HG02943 (cell line): ENCODE data around the gene LHFPL2.
"Not testable (repeated sequence)": the region's sequence is repeated elsewhere in the genome, so short reads cannot be mapped to it uniquely, and the experiment has no call there.

ENCODE experiments used
- ATAC-seq: cut with Tn5 transposase; IDR thresholded peaks from one replicate; pipeline ENCODE4 v1.9.1; 2021; ENCODE audit warnings: mild to moderate bottlenecking, low read depth, moderate library complexity; ENCODE audit not compliant: unreplicated experiment

The LHFPL2 gene

DNA sequence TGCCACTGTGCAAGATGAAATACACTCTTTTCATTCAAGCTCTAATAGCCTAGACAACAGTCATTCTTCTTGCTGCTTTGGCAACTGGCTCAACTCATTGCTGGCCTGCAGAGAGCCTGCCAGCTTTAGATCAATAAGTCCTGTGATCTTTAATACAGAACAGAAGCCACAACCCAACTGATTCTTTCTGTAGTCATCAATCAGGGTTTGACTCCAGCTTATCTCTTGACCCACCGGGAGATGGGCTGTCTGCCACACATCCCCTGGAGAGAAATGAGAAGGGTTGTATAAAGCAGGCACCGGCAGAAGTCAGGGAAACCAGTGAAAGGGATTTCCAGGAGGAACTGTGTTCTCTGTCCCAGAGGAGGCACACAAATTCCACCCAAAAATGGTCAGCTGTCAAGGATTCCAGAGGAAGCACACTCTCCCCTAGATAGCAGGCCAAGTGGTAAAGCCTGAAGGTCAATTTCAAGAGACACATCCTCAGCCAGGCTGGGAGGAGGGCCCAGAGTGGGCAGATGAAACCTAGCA lies 24.5 kb downstream of the LHFPL2 start:
- no peak for ATAC-seq

DNA sequence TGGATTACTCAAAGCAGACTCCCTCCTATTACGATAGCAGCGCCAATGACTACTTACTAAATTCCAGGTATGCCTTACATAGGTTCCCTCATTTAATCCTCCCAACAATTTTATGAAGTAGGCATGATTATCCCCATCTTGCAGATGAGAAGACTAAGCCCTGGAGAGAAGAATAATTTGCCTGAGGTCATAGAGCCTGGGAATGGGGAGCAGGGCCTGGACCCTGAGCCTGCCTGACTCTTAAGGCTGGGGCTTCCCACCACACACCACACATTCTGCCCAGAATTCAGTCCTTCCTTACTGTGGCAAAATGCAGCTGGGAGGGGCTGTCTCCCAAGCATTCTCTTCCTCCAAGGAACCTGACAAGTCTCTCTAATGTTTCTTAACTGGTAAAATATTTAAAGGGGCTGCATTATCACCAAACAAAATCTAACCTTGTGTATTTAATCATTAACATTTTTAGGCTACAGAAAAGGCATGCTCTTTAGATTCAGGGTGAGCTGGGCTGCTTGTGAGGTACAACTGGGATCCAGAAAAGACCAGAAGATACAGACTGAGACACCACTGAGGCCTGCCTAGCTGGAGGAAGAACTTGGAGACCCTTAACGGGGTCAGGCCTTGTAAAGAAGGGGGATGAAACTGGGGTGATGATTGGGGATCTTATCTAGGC lies 26.1 kb downstream of the LHFPL2 start:
- ATAC-seq, result no peak

DNA sequence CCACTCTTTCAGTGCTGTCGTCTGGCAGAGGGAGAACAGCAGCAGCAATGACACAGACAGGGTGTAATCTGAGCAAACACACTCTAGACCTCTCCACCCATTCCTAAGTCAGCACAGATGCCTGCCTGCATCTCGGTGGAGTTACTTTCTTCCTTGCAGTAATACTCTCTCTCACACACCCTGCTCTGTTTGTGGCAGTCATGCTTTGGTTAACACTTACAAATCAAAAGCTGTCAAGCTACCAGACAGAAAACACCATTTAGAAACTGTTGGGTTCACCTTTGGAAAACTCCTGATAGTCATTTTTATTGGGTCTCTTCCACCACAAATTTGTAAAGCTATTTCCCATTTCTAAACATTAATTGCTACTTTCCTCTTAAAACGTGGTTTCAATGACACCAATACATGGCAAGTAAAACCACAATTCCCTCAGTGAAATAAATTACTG lies 27.3 kb downstream of the LHFPL2 start:
- ATAC-seq, result no peak

DNA sequence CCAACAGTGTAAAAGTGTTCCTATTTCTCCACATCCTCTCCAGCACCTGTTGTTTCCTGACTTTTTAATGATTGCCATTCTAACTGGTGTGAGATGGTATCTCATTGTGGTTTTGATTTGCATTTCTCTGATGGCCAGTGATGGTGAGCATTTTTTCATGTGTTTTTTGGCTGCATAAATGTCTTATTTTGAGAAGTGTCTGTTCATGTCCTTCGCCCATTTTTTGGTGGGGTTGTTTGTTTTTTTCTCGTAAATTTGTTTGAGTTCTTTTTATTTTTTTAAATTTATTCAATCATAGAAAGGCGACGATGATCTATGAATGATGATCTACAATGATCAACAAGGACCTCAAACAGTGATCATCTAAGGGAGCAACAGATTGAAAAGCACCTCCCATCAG lies 28.5 kb downstream of the LHFPL2 start:
- not testable (repeated sequence) for ATAC-seq

DNA sequence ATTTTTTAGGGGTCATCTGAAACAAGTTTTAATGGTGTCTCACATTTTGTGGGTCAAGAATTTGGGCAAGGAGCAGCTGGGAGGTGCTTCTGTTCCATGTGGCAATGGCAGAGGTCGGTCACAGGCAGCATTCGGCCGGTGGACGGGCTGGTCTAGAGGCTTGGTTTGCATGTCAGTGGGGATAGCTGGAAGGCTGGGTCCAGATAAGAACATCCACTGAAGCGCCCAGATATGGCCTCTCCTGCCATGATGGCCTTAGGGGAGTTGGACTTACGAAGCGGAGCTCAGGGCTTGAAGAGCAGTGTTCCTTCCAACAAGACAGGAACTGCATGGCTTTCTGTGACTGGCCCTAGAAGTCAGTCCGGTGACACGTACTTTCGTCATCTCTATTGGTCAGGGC lies 30.3 kb downstream of the LHFPL2 start:
- no peak for ATAC-seq

DNA sequence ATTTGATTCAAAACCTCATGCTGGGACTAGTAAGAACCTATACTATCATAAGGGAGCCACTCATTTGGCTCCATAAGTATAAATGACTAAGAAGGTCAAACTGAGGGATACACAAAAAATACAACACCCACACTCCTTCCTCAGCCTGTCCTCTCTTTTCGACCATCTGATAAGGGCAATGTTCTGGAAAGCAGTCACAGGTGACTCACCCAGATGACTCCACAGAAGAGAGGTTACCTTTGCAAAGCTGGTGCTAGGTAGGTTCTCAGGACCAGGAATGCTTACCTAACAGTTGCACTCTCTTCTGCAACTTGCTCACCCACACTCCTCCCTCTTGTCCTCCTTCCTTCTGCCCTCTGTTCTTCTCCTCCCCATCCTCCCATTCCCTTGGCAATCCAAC lies 32.9 kb downstream of the LHFPL2 start:
- no peak for ATAC-seq

DNA sequence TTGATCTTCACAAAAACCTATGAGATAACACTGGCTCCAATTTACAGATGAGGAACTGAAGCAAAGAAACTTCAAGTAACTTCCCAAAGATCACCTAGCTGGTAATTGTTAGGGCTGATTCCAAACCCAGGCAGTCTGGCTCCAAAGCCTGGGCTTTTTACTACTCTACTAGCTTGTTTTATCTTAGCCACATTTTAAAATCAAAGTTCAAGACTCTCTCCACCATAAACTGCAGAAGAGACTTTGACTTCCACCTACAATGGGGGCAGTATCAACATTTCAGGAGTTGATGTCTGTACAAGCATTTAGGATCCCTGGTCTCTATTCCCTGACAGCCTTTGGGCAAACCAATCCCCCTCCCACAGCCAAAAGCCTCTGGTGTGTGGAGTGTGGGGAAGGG lies 33.8 kb downstream of the LHFPL2 start:
- no peak for ATAC-seq

DNA sequence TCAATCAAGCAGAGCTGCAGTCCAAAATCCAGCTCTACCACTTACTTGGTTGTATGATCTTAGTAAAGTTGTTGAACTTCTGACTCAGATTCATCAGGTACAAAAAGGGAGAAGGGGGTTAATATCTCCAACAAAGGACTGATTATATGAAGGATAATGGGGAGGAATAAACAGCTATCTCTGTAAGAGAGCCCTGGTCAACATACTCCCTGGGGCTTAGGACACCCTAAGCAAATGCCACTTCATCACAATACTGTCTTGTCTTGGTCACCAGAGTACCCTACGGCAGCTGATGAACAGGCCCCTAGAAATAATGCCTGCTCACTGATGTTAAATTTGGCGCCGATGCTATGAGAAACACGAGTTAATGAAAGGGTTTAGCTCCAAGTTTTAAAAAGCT lies 34.8 kb downstream of the LHFPL2 start:
- no peak for ATAC-seq

DNA sequence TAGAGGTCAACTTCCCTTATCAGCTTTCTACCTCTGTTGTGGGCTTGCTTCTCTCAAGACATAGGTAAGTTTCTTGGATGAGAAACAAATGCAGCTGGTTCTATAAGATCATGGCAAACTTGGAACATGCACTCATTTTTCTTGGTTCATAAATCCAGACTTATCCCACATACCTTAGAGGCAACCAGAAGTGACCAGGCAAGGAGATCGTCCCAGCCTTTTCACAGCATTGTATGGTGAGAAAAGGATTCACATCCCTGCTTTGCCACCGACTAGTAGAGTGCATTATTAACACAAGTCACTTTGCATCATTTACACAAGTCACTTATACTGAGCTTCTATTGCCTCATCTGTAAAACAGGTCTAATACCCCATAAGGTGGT lies 35.4 kb downstream of the LHFPL2 start:
- ATAC-seq, result no peak

DNA sequence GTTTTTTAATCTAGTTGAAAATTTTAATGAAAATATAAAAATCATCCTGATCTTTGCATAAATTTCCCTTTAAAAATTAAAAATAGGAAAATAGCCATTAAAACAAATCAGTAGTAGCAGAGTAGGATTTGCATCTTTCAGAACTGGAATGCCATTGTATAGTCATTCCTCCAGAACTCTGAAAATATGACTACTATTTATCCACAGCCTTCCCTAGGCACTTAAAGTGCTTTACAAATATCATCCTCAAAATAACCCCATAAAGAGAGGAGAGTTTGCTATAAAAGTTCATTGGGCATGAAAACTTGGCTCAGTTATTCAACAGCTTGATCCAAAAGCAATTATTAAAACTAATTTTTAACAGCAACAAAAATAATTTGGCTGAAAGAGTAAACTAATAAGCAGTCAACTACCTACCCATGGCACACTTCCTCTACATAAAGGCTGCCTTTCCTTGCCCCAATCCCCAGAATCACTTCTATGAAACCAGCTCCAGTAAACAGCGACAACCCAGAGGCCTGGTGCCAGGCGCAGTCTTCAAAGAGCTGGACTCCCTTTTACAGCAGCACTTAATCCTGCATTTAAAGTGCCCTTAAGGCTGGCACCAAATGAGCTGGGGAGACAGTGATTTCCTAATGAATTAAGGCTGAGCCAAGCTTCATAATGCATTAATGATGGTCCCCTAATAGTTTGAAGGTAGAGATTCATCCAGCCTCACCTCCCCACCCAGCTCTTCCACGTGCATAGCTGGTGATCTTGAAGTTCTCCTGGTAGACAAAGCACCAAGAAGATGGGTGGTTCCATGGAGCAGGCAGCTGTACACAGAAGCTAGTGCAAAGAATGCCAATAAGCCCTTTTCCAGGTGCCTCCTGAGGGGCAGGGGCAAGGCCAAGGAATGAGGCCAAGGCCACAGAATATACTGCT lies 36.1 kb downstream of the LHFPL2 start:
- no peak for ATAC-seq

DNA sequence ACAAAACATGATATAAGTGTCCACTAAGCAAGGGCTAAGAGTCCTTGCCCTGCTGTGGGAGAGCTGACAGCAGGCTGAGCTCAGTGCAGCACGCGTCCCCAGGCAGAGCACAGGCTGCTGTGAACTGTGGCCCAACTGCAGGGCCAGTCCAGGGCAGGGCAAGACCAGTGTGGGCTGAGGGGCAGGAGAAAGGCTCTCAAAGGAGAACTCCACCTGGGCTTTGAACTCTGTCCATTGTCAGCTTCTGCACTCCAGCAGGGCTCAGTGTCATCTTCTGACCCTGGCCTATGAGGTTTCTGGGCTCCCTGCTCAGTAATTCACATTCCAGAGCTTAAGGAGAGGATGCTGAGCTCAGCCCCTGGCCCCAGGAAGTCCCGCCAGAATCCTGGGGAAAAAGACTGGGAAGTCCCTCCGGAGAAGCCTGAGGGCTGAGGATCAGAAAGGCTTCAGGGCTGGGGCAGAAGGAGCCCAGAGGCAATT lies 37.4 kb downstream of the LHFPL2 start:
- ATAC-seq, result no peak

DNA sequence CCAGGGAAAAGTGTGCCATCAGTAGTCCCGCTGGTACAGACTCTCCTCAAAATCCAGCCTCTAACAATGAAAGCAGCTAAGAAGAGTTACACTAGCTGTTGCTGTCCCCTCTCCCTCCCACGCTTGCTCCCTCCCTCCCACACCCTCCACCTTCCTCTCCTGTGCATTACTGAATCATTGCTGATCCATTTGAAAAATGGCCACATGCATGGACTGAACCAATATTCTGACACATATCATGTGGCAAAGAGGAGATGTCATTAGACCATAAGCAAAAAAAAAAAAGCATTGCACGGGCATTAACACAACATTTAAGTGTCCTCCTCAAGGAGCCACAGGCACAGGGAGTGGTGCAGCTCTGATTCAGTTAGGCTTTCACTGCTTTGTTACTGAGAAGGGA lies 37.9 kb downstream of the LHFPL2 start:
- no peak for ATAC-seq

DNA sequence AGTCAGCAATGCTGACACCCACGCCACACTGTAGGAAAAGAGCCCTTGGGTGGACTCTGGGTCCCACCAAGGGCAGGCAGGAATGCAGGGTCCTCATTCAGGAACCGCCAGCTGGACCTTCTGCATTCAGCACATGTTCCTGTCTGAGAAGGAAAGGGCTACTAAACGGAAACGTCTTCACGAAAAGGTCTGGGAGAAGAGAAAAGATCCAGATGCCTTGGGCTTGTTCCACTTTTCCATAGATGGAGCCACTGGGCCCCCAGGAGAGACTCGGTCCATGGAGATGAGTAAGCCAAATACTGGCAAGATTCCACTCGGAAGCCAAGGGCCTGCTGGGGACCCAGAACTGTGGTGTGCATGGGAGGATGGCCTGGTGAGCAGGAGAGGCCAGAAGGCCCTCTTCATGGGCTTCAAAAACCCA lies 38.4 kb downstream of the LHFPL2 start:
- no peak for ATAC-seq

DNA sequence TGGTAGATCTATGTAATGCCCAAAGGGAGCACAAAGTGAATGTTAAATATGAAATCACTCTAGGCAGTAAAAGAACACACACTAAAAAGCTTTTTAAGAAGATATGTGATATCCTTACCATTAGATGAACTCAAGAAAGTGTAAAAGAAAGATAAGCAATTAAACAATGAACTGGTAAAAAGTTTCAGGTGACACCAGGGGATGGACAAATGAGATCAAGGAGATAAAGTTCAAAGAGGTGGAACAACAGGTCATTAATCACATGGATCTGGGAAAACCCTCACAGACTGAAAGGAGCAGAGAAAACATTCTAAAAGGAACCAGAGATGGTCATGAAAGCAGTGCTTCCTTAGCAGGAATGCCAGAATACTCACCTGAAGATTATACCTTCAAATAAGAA lies 40.7 kb downstream of the LHFPL2 start:
- no peak for ATAC-seq

DNA sequence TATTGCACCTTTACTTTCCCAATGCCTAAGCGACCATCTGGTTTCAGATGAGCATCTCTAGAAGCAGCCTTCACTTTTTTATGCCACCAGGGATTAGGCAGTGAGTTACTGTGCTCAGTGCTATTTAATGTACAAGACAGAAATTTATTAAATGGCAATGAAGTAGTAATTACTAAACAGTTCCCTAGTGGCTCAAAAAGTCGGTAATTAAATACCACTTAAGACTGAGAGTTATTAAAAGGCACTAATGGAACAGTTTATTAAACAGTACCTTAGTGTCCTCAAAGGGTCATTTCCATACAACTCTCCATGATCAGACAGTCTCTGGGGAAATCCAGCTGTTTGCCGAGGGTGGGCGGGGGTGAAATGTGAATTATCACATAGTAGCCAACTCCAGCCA lies 42.3 kb downstream of the LHFPL2 start:
- no peak for ATAC-seq

DNA sequence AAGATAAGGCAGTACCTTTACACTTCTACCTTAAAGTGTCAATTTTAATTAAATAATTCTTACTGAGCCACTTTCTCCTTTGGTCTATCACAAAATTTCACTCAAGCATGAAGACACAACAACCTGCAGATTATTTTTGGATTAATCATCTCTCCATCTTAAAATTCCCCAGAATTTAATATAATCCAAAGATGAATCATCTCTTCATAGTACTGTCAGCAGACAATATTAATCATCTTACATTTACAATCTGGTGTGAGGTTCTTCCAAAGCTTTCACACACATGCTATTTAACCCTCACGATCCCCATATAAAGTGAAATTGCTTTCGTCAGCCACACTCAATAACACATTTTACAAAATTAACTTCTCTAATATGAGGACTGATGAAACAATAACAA lies 43.0 kb downstream of the LHFPL2 start:
- ATAC-seq, result no peak

DNA sequence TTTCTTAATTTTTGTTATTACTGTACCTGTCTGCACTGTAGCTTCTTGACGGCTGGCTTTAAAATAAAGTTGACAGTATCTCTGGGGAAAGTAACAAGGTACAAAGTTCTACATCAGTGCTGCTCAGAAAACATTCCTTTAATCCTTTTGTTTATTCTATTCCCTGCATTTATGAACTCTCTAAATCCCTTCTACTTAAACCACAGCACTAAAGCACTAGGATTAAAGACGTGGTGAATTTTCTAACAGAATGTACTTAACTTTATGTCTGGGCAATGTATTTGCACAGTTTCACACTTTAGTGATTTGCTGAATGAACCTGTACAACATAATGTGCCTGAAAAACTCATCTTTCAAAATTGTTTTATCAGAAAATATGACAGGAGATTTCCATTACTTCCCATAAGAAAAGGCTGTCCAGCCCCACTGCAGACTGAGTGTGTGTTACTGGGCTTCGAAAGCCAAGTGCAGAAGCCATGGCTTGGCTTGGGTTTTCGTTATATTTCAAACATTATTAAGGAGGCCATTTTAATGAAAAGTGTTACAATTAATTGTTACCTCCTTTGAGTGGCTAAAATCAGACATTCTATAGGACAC lies 43.8 kb downstream of the LHFPL2 start:
- ATAC-seq, result no peak

DNA sequence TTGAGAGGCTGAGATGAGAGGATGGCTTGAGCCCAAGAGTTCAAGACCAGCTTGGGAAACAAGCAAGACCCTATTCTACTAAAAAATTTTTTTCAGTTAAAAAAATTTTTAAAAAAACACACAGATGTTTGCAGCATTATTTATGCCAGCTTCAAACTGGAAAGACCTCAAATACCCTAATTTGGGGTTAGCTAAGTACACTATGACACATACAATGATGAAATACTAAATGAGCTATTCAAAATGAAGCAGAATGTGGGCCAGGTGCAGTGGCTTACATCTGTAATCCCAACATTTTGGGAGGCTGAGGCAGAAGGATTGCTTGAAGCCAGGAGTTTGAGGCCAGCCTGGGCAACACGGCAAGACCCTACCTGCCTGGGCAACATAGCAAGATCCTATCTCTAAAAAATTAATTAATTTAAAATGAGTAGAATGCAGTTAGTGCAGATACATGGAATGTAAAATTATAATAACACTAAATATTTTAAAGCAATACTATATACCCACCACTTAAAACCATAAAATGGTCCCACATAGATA lies 44.9 kb downstream of the LHFPL2 start:
- ATAC-seq, result no peak

DNA sequence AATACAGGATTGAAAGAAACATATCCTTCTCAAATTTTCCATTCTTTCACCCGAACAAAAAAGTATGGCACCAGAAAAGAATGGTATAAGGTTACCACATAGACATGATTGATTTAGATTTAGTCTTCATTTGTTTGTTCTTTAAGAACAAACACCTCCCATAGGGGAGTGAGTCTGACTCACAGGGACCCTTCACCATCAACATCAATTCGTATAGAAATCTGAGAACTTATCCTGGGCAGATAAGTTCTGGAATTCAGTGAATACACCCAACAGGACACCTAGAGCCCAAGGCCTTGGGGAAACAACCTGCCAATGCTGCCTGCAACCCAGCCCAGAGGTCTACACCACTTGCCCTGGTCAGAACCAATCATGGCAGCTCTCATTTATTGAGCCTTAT lies 46.2 kb downstream of the LHFPL2 start:
- no peak for ATAC-seq

DNA sequence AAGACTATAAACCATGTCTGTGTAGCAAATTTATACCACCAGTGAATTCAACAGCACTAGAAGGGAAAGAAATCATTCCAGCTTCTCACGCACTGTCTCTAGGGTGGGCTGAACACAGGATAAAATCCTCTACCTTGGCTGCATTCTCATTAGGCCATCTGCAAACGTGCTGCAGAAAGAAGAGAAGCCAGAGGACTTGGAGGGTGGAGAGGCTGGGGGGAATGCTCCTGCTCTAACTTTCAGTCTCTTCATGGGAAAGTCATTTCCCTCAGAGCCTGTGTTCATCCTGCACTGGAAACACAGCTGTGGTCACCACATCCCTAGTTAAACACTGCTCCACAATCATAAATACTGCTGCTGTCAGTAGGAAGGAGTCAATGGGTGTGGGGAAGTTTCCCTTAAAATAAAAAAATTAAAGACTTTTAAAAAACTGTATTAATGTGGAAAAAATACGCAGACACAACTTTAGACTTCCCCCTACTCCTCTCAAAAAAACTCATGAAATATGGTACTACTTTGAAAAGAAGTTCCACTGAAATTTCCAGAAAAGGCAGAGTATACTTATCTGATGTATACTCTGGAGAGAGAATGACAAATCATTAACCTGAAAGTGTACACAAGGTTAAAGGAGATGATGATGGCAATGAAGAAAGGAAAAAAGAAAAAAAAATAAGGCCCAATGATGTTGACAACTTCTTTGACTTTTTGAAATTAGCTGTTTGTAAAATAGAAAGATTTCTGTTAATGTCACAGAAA lies 46.8 kb downstream of the LHFPL2 start:
- no peak for ATAC-seq
